Renal cortical epithelial cell (primary cell): ENCODE measurements around the gene PITPNM3. TPM values are rescaled to one million over a fixed set of nuclear protein-coding genes. Genes with fewer than 3 reads are reported as not detected.

Source experiments
- DNase-seq: peaks from one replicate; pipeline ENCODE4 v3.0.0-alpha.2; 2011; ENCODE audit warnings: low read depth
- total RNA-seq: library from RNA; depleted of rRNA; stranded (reverse); fragments of >200 nt; gene quantifications from 2 replicates; pipeline ENCODE4 v1.2.3, GENCODE V29; 2014

PITPNM3 gene
- total RNA-seq, 1 donor from 2014 or later = 3.1 TPM

DNA sequence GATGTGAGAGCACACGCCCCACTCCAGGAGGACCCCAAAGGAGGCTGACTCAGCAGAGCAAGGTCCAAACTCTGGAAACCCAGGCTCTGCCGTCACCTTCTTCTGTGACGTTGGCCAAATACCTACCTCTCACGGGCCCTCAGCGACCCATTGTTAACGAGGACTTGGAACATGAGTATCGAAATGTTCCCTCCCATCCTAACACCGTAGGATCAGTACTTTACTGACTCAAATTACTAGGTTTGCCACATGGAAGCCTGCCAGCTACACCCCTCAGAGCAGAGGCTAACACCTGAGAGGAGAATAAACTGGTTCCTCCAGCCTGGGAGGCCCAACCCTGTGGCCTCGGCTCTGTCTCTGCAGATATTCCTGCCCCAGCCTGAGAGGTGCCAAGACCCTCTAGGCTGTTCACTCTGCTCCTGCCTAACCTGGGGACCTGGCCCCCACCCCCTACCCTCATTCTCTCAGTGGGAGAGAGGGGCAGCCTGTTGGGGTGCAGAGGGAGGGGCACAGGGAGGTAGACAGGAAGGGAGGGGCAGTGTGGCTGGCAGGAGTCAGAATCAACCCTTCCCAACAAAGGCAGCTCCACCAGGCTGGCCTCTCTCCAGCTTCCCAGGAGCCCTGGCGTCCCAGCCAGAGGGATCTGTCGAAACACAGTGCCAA lies 4.4 kb downstream of the PITPNM3 start:
- peak; percentile 29 for DNase-seq

DNA sequence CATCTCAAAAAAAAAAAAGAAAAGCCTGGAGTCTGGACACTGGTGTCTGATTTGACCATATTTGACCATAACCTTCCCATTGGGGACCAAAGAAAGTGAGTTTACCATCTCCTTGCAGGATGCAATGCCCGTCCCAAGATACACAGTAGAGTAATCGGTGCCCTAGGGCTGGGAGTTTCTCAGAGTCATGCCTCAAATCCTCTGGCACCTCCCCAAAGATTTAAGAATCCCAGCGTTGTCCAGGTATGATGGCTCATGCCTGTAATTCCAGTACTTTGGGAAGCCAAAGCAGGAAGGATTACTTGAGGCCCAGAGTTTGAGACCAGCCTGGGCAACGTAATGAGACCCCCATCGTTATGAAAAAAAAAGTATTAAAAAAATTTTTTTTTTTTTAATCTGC lies 5.0 kb downstream of the PITPNM3 start:
- no peak for DNase-seq

DNA sequence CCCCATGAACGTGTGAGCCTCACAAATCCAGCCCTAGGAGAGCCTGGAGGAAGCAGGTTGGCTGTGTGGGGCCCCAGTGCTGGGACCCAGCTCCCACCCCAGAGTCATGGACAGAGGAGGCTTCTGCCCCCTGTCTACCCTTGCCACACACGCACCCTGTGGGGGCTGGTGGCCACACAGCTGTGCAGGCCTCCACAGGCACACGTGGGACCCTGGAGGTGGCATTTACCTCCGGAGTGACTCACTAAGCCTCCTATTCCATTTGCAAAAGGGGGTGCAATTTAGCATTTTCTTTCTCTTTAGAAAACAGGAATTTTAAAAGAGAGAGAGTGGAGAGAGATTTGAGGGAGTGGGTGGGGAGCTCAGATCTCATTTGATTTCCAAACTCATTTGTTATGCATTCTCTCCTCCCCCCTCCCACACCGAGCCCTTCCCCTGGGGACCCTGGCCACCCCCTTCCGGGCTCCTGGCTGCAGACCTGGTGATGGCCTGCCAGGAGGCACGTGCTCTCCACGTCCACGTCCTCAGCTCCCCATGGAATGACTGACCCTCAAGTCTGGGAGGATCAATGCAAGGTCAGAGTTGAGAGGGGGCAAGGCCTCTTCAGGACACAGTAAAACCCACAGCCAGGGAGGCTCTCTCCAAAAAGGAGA lies 6.8 kb downstream of the PITPNM3 start:
- no peak for DNase-seq

DNA sequence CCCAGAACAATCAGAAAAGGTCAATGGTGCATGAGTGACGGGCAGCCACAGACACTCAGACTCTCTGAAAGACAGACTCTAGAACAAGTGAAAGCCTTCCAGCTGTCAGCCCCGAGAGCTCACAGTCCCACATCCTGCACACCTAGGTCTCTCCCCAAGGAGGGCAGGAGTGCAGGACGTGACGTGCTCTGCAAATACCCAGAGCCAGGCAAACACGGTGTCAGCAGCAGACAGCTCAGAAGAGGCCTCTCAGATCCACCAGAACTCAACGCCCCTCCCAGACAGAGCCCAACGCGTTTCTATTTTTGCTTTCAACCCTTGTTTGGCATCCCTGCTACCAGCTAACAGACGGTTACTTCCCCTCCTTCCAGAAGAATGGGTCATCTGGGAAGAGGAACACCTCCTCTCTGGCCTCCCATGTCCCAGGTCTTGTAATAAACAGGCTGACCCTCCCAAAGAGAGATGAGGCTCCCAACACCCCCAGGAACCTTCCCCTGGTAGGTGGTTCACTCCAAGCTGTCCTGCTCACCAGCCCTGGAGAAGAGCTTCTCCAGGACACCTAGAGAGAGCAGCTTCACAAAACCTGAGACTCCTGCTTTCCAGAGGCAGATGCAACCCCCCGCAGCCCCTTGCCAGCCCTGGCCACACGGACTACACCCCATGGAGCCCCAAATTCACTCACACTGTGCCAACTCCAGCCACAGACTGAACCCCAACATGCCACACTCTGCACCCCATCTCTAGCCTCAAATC lies 7.6 kb downstream of the PITPNM3 start:
- no peak for DNase-seq

DNA sequence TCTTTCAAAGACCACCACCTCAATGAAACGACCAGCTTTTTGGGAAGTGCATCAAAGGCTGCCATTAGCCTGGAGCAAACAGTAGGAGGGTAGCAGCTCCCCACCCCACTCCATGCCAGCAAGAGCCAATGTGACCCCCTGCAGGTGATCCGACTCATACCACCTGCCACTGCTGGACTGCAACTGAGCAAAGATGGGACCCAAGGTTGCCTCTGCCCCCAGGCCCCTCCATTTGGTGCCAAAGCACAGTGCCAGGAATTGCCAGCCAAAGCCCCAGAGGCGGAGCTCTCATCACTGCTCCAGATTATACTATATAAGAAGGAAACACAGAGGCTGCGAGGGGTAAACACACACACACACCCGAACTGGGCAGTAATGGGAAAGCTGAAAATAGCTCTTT lies 8.3 kb downstream of the PITPNM3 start:
- no peak for DNase-seq

DNA sequence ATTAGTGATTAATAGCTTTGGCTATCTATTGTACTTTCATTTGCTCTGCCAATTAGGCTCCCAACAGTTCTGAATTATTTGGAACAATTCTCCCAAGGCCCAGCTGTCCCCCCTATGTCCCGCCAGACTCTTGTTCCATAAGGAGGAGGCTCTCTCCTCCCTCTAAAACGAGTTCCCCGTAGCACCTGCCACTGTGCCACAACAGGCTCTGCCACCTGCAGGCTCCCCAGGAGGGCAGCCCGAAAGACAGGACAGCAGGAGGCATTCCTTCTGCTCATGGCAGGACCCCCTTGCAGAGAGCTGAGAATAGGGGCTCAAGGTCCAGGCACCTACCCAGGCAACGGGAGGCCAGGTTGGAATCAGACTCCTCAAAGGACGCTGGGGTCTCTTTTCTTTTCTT lies 9.0 kb downstream of the PITPNM3 start:
- DNase-seq = no peak

DNA sequence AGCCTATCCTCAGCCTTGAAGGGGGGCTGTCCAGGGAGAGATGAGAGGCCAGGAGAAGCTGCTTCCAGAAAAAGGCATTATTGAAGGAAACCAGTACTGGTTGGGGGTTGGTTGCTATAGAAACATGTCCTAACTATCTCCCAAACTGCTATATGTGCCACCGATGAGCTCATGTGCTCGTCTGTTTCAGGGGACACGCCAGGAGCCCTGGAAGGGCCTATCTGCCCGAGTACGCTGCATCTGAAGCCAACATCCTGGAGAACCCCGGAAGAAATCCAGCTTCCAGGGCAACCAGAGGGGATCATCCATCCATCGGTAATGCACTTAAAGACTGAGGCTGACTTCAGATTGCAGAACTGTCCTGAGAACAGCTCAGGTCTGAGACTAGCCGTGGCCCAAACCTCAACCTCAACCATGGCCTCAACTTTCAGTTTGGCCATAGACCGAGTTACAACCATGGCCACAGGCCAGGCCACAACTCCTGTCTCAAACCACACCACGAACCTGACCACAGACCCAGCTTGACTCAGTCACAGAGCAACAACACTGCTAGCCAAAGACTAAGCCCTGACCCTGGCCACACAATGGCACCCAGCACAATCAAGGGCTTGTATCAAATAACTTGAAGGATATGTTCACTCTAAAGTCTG lies 10.2 kb downstream of the PITPNM3 start:
- peak; percentile 78 for DNase-seq

DNA sequence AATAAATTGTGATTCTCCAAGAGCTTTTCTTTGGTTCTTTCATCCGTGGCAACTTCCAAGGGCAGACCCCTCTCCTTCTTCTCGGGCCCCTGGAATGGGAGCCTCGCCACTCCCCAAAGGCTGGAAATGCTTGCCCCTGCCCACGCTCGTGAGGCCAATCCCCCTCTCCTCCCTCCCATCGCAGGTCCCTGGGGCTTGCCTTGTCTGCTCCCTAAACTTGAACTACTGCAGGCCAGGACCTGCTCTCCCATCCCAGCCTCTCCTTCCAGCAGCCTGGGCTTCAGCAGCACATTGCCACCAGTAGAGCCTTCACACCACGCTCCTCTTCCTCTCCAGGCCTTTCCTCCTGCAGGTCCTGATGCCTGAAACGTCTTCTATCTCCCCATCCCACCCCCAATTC lies 11.1 kb downstream of the PITPNM3 start:
- no peak for DNase-seq

DNA sequence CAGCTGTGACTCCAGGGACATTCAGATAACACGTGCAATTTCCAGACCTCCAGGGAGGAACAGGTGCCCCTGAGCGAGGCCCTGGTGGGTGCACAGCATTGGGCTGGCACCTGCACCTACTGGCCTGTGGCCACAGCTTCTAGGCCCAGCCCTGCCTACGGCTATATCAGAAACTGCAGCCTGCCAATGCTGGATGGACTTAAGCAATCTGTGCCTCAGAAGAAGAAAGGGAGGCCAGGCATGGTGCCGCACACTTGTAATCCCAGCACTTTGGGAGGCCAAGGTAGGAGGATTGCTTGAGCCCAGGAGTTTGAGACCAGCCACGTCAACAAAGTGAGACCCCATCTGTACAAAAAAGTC lies 12.4 kb downstream of the PITPNM3 start:
- DNase-seq = no peak

DNA sequence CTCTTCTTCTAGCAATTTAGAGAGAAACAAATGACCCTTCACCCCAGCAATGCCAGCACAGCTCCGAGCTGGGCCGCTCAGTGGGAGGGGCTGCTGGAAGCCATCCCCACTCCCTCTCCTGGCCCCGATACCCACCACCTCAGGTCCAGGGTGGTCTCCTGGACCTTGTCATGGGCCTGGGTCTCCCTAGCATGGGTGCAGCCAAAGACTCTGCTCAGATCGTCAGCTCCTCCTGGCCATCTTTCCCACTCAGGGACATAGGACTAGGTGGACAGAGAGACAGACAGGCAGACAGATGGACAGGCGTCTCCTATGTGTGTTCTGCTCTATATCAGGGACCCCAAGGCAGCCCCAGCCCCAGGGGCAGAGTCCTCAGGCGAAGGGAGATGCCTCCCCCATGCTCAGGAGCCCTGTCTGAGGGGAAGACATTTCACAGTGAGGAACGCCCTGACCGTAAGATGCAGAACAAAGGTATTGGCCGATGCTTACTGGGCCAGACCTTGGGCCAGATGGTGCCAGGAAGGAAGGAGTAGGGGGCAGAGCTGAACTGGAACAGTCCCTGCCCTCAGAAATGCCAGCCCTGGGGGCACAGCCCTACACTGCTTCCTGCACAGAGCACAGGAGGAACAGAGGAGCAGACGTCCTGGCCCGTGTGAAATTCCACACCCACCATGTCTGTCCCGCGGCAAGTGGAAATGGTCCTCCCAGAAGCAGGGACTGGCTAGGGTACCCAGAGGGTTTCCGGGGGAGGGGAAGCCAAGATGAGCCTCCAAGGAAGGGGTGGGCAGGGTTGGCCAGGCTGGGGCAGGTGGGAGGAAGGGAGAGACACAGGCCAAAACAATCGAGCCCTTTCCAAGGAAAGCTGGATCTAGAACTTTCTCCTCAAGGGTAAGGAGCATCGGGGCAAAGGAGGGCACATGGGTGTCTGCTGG lies 13.0 kb downstream of the PITPNM3 start:
- DNase-seq = no peak

DNA sequence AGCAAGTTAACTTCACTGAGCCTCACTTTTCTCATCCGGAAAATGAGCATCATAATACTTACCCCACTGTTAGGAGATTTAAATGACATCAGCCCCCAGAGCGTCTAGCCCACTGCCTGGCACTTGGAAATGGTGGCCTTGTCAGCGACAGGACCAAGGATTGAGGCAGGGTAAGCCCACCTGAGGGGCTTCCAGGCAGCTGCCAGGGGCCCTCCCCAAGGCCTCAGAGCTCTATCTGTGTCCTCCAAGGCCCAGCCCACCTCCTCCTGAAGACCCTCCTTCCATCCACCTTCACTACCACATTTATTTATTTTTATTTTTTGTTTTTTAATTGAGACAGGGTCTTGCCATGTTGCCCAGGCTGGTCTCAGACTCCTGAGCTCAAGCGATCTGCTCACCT lies 13.8 kb downstream of the PITPNM3 start:
- no peak for DNase-seq

DNA sequence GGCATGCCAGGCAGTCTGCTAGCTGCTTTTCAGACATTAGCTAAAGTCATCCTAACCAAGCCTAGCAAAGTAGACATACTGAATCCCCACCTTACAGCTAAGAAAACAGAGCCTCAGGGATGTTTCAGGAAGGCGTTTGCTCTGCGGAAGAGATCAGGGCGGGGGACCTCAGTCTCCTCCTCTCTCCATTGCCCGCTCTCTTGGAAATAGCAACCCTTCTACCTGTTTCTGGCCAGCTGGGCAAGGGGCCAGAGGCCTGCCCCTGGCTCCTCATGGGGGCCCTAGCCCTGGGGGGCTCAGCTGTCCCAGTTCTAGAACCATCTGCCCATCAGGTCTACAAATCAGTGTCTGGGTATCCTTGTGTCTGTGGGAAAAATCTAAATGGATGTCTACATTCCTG lies 14.5 kb downstream of the PITPNM3 start:
- no peak for DNase-seq

DNA sequence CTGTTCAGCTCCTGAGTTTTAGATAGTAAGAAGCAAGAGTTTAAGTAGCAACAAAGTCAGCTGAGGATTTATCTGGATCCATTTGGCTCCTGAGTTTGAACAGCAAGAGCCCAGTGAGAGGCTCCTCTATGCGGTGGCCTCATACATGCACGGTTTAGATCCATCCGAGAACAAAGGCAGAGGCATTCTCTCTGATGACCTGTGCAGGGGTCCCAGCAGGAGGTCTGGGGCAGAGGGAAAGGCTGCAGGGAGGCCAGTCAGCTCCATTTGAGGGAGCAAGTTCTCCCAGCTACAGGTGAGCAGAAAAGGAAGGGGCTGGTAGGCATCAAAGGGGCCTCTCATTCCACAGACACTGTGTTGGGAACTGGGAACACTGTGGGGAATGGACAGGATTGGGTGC lies 16.5 kb downstream of the PITPNM3 start:
- no peak for DNase-seq

DNA sequence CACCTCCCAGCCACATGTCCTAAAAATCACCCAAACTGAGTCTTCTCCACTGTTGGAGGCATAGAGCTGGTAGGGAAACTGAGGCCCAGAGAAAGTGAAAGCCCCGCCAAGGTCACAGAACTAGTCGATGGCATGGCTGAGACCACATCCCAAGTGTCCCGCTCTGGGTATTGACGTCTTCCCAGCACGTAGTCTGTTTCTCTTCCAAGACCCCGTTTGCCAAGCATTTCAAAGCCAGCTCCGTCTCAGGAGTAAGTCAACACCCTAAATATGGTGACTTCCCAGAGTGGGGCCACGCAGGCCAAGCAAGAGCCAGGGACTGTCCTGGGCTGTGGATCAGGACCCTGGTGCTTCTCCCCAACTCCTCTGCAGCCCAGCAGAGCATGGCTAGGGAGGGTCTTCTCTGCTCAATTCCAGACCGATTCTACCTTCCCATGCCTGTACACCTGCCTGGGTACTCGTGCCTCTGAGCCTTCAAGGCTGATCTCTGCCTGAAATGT lies 19.7 kb downstream of the PITPNM3 start:
- no peak for DNase-seq

DNA sequence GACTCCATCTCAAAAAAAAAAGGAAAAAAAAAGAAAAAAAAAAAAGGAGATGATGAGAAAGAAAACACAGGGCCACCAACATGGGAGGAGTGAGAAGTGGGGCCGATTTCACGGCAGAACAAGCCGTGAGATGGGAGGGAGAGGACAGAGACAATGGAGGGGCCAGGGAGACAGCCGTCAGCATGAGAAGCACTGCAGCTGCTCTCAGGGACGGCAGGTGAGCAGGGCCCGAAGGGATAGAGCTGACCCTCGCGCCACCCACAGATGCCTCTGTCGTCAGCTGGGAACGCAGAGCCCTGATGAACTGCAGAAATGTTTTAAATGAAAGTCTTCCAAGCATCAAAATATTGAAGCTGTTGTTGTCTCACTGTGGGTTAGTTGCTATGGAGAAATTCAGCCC lies 20.3 kb downstream of the PITPNM3 start:
- no peak for DNase-seq

DNA sequence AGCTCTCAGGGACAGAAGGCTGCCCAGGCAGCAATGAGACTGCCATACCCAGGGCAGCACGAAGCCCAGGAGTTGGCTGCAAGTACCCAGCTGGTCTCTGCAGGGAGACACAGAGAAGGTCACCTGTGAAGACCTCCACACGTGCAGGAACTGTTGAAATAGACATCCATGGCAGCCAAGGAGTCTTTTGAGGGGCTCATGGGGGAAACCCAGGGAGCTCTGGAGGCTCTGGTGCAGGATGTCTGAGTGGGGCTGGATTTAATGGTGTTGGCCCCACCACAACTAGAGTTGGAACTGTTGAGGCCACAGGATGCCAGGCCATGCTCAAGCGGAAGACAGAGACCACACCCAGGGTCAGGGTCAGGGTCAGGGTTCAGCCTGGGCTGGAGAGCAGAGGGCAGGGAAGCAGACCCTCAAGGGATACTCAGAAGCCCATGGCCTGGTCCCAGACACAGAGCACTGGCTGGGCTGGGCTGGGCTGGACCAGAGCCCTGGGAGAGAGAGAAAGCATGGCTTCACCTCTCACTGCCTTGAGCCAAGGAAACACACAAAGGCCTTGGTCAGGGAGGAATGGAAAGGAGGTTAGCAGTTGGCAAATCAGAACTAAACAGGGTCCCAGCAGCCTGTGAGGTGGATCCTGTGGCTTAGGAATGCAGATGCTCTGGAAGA lies 21.4 kb downstream of the PITPNM3 start:
- no peak for DNase-seq

DNA sequence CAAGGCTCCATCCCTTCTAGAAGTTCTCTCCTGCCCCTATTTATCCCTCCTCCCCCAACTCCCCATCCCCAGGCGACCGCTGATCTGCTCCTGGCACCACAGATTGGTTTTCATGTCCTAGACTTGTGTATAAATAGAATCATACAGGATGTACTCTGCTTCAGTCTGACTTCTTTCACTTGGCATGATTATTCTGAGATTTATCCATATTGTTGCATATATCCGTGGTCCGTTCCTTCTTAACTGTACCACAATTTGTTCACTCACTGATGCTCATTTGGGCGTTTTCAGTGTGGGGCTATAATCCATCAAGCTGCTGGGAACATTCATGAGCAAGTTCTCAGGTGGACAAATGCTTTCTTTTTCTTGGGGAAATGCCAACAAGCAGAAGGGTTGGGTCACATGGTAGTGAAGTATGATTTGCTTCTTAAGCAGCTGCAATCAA lies 23.9 kb downstream of the PITPNM3 start:
- no peak for DNase-seq

DNA sequence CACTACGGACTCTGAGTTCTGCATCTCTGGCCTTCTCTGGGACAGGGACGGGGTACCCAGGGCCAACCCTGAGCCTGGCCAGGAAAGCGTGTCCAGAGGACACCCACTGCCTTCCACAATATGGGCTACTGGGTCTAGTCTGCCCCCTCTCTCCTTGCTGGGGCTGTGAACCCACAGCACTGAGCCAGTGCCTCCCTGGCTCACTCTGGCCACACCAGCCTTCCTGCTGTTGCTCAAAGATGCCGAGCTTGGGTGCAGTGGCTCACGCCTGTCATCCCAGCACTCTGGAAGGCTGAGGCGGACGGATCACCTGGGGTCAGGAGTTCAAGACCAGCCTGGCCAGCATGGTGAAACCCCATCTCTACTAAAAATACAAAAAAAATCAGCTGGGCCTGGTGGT lies 24.8 kb downstream of the PITPNM3 start:
- DNase-seq = no peak

DNA sequence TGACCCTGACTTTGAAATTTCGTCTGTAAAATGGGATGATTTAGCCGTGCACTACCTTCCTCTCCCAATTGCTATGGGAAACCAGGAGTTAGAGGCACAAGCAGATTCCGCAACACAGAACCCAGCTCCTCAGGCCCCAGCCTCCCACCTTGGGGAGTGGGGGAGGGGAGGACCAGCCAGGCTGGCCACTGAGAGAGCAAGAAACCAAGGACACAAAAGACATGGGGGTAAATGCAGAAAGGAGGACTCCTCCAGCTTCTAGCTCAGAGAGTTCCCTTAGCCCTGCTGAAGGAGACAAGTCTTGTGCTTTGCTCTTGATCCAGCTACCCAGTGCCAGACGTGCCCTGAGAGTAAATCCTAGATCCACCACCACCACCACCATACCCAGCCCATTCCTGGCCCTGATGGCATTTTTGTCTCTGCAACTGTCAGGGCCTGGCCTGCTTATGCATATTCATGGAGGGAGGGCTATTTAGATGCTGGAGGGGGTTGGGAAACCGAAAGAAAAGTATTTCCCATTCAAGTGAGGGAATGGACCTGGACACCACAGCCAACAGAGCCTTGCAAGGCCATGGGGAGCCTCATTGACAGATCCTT lies 25.9 kb downstream of the PITPNM3 start:
- no peak for DNase-seq

DNA sequence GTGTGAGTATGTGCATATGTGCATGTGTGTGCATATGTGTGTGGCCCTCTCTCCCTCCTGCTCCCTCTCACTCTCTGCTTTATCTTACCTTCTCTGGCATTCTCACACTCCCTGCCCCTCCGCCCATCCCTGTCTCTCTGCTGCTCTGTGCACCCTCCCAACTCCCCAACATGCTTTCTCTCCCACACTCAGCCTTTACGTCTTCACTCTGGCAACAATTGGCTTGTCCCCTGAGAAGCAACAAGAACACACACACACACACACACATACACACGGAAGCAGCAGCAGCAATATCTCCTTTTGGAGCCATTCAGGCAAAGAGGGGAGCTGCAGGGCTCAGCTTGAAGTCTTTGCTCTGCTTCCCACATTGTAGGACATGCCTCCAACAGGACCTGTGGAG lies 27.8 kb downstream of the PITPNM3 start:
- DNase-seq = no peak
